ENCODE data around the gene GPR137. TPM values are rescaled to one million over a fixed set of nuclear protein-coding genes. Genes with fewer than 3 reads are reported as not detected.
"Not testable (repeated sequence)": the region's sequence is repeated elsewhere in the genome, so short reads cannot be mapped to it uniquely, and the experiment has no call there.

The GPR137 gene
- total RNA-seq, 1 experiment from 2014 or later = 32.4 TPM

DNA sequence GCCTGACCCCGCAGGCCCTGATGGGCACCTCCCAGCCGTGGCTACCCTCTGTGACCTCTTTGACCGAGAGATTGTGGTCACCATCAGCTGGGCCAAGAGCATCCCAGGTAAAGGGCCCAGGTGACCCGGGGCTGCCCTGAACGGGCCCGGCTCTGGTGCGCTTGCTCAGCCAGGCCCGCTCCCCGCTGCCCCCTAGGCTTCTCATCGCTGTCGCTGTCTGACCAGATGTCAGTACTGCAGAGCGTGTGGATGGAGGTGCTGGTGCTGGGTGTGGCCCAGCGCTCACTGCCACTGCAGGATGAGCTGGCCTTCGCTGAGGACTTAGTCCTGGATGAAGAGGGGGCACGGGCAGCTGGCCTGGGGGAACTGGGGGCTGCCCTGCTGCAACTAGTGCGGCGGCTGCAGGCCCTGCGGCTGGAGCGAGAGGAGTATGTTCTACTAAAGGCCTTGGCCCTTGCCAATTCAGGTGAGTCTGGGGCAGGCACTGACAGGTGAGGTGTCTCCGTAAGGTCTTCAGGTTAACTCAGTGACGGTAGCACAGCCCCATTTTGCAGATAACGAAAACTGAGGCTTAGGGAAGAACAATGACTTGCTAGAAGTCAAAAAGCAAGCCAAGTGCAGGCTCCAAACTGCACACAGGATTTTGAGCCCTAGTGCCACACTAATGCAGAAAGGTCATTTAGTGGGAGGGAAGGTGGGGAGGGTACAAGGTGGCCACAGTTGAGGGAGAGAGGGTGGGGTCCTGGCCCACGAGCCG, 29.3 kb downstream of the GPR137 start:
- no TSS peak for BruUV-seq (replicated peaks)
- intact Hi-C loops (cut with micrococcal nuclease) = no loop called here
- H3K79me2 ChIP-seq (ENCODE audit: low read length) = peaks cover 50% of the 10 kb centered on the region
- H4K20me1 ChIP-seq (ENCODE audit: low read length) = no peaks in the 10 kb centered on the region
- peaks cover 7% of the 10 kb centered on the region for H3F3A ChIP-seq (ENCODE audit: low read length, unreplicated experiment)
- H2AFZ ChIP-seq (ENCODE audit: low read length) = no peak overlapping the region
- no peak overlapping the region for H3K4me2 ChIP-seq (ENCODE audit: low read length)
- no peak for DNase-seq
- TF ChIP-seq, protein P1, sequence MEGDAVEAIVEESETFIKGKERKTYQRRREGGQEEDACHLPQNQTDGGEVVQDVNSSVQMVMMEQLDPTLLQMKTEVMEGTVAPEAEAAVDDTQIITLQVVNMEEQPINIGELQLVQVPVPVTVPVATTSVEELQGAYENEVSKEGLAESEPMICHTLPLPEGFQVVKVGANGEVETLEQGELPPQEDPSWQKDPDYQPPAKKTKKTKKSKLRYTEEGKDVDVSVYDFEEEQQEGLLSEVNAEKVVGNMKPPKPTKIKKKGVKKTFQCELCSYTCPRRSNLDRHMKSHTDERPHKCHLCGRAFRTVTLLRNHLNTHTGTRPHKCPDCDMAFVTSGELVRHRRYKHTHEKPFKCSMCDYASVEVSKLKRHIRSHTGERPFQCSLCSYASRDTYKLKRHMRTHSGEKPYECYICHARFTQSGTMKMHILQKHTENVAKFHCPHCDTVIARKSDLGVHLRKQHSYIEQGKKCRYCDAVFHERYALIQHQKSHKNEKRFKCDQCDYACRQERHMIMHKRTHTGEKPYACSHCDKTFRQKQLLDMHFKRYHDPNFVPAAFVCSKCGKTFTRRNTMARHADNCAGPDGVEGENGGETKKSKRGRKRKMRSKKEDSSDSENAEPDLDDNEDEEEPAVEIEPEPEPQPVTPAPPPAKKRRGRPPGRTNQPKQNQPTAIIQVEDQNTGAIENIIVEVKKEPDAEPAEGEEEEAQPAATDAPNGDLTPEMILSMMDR (conservative IDR thresholded peaks at IDR 0.05; ENCODE audit: low read depth, low read length) = peak; percentile 42; the same call in 1 of the 2 replicates
- TF ChIP-seq EZH2phosphoT487 (IDR thresholded peaks at IDR 0.05; ENCODE audit: borderline replicate concordance, low read length) = no peak
- ChIA-PET CTCF (interaction anchor here (1.0 kb wide), 1 partner anchor 40 kb away, joined by 3 read pairs; no protein-coding TSS in a partner anchor), POLR2A (ENCODE audit: unreplicated experiment) (no interaction called here)
- peaks cover 15% of the 10 kb centered on the region for H3K4me1 ChIP-seq (ENCODE audit: insufficient read depth, low read length)
- H3K9me3 ChIP-seq (ENCODE audit: low read length) = no peaks in the 10 kb centered on the region
- no peaks in the 10 kb centered on the region for H3K27me3 ChIP-seq (ENCODE audit: low read length)
- peaks cover 11% of the 10 kb centered on the region for H3K36me3 ChIP-seq (ENCODE audit: low read depth, low read length)
- no peak overlapping the region for H3K4me3 ChIP-seq (ENCODE audit: low read length)
- H3K9me2 ChIP-seq (replicated peaks; ENCODE audit: low read length) = no peaks in the 10 kb centered on the region
- ATAC-seq = no peak
- H3K9ac ChIP-seq (ENCODE audit: low read length) = no peak overlapping the region
- no peak overlapping the region for H3K27ac ChIP-seq (ENCODE audit: low read length)

DNA sequence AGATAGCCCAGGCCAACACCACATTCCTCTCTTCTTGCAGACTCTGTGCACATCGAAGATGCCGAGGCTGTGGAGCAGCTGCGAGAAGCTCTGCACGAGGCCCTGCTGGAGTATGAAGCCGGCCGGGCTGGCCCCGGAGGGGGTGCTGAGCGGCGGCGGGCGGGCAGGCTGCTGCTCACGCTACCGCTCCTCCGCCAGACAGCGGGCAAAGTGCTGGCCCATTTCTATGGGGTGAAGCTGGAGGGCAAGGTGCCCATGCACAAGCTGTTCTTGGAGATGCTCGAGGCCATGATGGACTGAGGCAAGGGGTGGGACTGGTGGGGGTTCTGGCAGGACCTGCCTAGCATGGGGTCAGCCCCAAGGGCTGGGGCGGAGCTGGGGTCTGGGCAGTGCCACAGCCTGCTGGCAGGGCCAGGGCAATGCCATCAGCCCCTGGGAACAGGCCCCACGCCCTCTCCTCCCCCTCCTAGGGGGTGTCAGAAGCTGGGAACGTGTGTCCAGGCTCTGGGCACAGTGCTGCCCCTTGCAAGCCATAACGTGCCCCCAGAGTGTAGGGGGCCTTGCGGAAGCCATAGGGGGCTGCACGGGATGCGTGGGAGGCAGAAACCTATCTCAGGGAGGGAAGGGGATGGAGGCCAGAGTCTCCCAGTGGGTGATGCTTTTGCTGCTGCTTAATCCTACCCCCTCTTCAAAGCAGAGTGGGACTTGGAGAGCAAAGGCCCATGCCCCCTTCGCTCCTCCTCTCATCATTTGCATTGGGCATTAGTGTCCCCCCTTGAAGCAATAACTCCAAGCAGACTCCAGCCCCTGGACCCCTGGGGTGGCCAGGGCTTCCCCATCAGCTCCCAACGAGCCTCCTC, 30.2 kb downstream of the GPR137 start:
- H3F3A ChIP-seq (ENCODE audit: low read length, unreplicated experiment); DNase-seq; H3K27ac ChIP-seq (ENCODE audit: low read length); H4K20me1 ChIP-seq (ENCODE audit: low read length); H3K9me2 ChIP-seq (replicated peaks; ENCODE audit: low read length); H3K9me3 ChIP-seq (ENCODE audit: low read length); ATAC-seq; H3K27me3 ChIP-seq (ENCODE audit: low read length); H2AFZ ChIP-seq (ENCODE audit: low read length); BruUV-seq (replicated peaks): not testable (repeated sequence)
- H3K36me3 ChIP-seq (ENCODE audit: low read depth, low read length) = peaks cover 11% of the 10 kb centered on the region
- peaks cover 21% of the 10 kb centered on the region for H3K4me1 ChIP-seq (ENCODE audit: insufficient read depth, low read length)
- H3K4me2 ChIP-seq (ENCODE audit: low read length) = peak overlapping the region; percentile 91
- peak overlapping the region; percentile 93; the same call in 1 of the 2 replicates for H3K9ac ChIP-seq (ENCODE audit: low read length)
- CTCF ChIA-PET = interaction anchor here (2.2 to 3.0 kb wide), 3 partner anchors 16 to 41 kb away, joined by 27 to 106 read pairs (median 78); no protein-coding TSS in a partner anchor
- intact Hi-C loops (cut with micrococcal nuclease) = loop anchor here (2.0 kb wide), 1 partner anchor 19 kb away; no protein-coding TSS in a partner anchor
- H3K79me2 ChIP-seq (ENCODE audit: low read length) = peaks cover 54% of the 10 kb centered on the region
- H3K4me3 ChIP-seq (ENCODE audit: low read length) = peak overlapping the region; percentile 83
- POLR2A ChIA-PET (ENCODE audit: unreplicated experiment) = interaction anchor here (0.5 kb wide), 1 partner anchor 41 kb away, joined by 3 read pairs; no protein-coding TSS in a partner anchor

DNA sequence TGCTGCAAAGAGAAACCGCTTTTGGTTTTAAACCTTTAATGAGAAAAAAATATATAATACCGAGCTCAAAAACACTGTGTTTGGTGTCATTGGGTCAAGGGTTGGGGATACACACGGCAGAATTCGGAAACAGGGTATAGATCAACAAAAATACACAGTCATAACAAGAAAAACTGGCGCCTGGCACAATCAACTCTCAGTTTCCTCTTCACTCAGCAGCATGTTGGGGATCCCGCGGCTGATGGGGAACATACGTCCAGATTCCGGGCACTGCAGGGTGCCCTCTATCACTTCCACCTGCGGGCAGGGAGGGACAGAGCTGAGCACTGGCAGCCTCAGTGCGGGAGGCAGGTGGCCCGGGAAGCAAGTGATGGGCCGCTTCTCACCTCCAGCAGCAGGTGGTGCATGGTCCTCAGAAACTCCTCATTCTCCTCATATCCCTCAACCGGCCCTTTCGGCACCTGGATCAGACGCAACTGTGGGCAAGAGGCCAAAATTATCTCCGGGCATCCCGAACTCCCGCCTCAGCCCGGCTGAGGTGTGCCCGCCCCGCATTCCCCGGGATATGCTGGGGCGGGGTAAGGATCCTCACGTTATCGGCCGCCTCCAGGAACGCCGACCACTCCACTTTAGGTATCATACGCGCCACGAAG, 31.1 kb downstream of the GPR137 start:
- Histone ChIP-seq H3K4me2 (ENCODE audit: low read length) (peak overlapping the region; percentile 91), H3K4me1 (ENCODE audit: insufficient read depth, low read length) (peaks cover 28% of the 10 kb centered on the region), H2AFZ (ENCODE audit: low read length) (peak overlapping the region; percentile 40), H4K20me1 (ENCODE audit: low read length) (no peaks in the 10 kb centered on the region), H3K36me3 (ENCODE audit: low read depth, low read length) (peaks cover 11% of the 10 kb centered on the region), H3K27ac (ENCODE audit: low read length) (peak overlapping the region; percentile 94), H3K79me2 (ENCODE audit: low read length) (peaks cover 49% of the 10 kb centered on the region), H3K9me2 (replicated peaks; ENCODE audit: low read length) (no peaks in the 10 kb centered on the region), H3K9me3 (ENCODE audit: low read length) (no peaks in the 10 kb centered on the region), H3F3A (ENCODE audit: low read length, unreplicated experiment) (peaks cover 7% of the 10 kb centered on the region), H3K4me3 (ENCODE audit: low read length) (peak overlapping the region; percentile 83), H3K9ac (ENCODE audit: low read length) (peak overlapping the region; percentile 93), H3K27me3 (ENCODE audit: low read length) (no peaks in the 10 kb centered on the region)
- CTCF ChIA-PET = interaction anchor here (0.9 to 3.0 kb wide), 8 partner anchors 15 to 336 kb away, joined by 3 to 106 read pairs (median 9); no protein-coding TSS in a partner anchor
- ATAC-seq = peak; percentile 13
- TF ChIP-seq EZH2 (IDR thresholded peaks at IDR 0.05; ENCODE audit: low read length, unreplicated experiment) = no peak
- TF ChIP-seq, protein P1 (conservative IDR thresholded peaks at IDR 0.05; ENCODE audit: low read depth, low read length) = peak; percentile 54
- peak; percentile 74 for DNase-seq
- TSS peak; percentile 98 for BruUV-seq (replicated peaks)
- intact Hi-C loops (cut with micrococcal nuclease) = loop anchor here (1.0 to 2.0 kb wide), 2 partner anchors 11 to 18 kb away; partner anchors contain the start of gene ESRRA
- POLR2A ChIA-PET (ENCODE audit: unreplicated experiment) = interaction anchor here (0.5 to 2.0 kb wide), 6 partner anchors 12 to 526 kb away, joined by 3 to 27 read pairs (median 10); partner anchors contain the start of gene ESRRA

All from PC-3 (cell line).